Adrenal gland (tissue), 5 donors: ENCODE data around the gene RALY.

ENCODE experiments used
- POLR2A ChIP-seq, 2 donors: fragments of 450-650 bp; IDR thresholded peaks; one replicate each; pipeline ENCODE4 v1.6.1; 2017; ENCODE audit warnings: antibody characterized with exemption in 2 of 2, mild to moderate bottlenecking in 2 of 2, moderate library complexity in 1 of 2
- TF ChIP-seq, protein P1 (sequence below), 6 experiments: fragments of 450-650 bp in 4 of 6; fragments of 200-600 bp in 2 of 6; sonication (generic) in 1 of 6; IDR thresholded peaks; 1 replicate in 5 of 6; 2 replicates in 1 of 6; pipeline versions ENCODE4 v1.5.1 to v1.8.0; 2016 to 2021; ENCODE audit warnings: antibody characterized with exemption in 6 of 6, mild to moderate bottlenecking in 2 of 6, moderate library complexity in 1 of 6
- donor health status: DM: no; HTN: no; CAD: no.

DNA sequence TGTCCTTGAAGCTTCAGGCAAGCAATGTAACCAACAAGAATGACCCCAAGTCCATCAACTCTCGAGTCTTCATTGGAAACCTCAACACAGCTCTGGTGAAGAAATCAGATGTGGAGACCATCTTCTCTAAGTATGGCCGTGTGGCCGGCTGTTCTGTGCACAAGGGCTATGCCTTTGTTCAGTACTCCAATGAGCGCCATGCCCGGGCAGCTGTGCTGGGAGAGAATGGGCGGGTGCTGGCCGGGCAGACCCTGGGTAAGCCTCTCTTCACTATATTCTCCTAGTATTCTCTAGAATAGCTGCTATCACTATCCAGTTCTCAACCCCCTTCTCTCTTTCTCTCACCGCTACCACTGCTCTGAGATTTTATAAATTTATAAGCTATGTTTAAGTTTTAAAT lies 78.4 kb downstream of the RALY start:
- TF ChIP-seq, protein P1, sequence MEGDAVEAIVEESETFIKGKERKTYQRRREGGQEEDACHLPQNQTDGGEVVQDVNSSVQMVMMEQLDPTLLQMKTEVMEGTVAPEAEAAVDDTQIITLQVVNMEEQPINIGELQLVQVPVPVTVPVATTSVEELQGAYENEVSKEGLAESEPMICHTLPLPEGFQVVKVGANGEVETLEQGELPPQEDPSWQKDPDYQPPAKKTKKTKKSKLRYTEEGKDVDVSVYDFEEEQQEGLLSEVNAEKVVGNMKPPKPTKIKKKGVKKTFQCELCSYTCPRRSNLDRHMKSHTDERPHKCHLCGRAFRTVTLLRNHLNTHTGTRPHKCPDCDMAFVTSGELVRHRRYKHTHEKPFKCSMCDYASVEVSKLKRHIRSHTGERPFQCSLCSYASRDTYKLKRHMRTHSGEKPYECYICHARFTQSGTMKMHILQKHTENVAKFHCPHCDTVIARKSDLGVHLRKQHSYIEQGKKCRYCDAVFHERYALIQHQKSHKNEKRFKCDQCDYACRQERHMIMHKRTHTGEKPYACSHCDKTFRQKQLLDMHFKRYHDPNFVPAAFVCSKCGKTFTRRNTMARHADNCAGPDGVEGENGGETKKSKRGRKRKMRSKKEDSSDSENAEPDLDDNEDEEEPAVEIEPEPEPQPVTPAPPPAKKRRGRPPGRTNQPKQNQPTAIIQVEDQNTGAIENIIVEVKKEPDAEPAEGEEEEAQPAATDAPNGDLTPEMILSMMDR (IDR thresholded peaks at IDR 0.05), result no peak
- no peak for TF ChIP-seq POLR2A (IDR thresholded peaks at IDR 0.05)
